Endothelial cell of umbilical vein (primary cell): ENCODE measurements around the gene GP5. TPM values are rescaled to one million over a fixed set of nuclear protein-coding genes. Genes with fewer than 3 reads are reported as not detected.
A peak's percentile ranks its signal among the peaks of the same experiment; 100 is the strongest.

Experiments
- BruUV-seq: library from RNA; stranded (reverse); fragments of 400-500 nt; replicated peaks from 2 replicates; lab custom pipeline; 2021; lab: Mats Ljungman, UMichigan
- CTCF ChIA-PET: fragments of 300-600, 350-600 bp; sonication (Branson Sonifier 250); formaldehyde crosslinking; loops from one replicate; lab custom pipeline; 2021; ENCODE audit warnings: antibody characterized with exemption, inconsistent platforms; lab: Charles Lee
- POLR2A ChIA-PET: fragments of 300-600, 350-600 bp; sonication (Branson Sonifier 250); formaldehyde crosslinking; loops from one replicate; lab custom pipeline; 2021; ENCODE audit warnings: antibody characterized with exemption, inconsistent platforms; lab: Charles Lee
- DNase-seq: peaks from one replicate; pipeline ENCODE4 v3.0.0-alpha.2; 2011; ENCODE audit warnings: low read depth, low spot score
- FAIRE-seq: peaks from 2 replicates; lab custom pipeline; 2011; peaks lifted over from hg19 to GRCh38; lab: Jason Lieb, UNC
- H2AFZ ChIP-seq: 2 replicates; pipeline ENCODE4 v1.6.0; 2012; ENCODE audit warnings: low read depth, low read length, control low read depth, inconsistent platforms
- H3K27ac ChIP-seq: 2 replicates; pipeline ENCODE4 v1.5.1; 2011; ENCODE audit warnings: low read depth, mild to moderate bottlenecking, control low read depth, low read length, moderate library complexity; ENCODE audit not compliant: insufficient read depth
- H3K27me3 ChIP-seq, 2 experiments: 2 replicates each; pipeline versions ENCODE4 v1.6.0 to v1.6.1; 2011; ENCODE audit warnings: low read length in 2 of 2, mixed read lengths in 1 of 2; ENCODE audit not compliant: control insufficient read depth in 2 of 2, insufficient read depth in 2 of 2
- H3K36me3 ChIP-seq, 2 experiments: 2 replicates in 1 of 2; 3 replicates in 1 of 2; pipeline ENCODE4 v1.5.1; 2011; ENCODE audit warnings: low read length in 2 of 2, mild to moderate bottlenecking in 1 of 2, moderate library complexity in 1 of 2; ENCODE audit not compliant: control insufficient read depth in 2 of 2, insufficient read depth in 2 of 2; ENCODE audit errors: extremely low read depth in 1 of 2
- H3K4me1 ChIP-seq: 3 replicates; pipeline ENCODE4 v1.5.1; 2011; ENCODE audit warnings: mild to moderate bottlenecking, low read length; ENCODE audit not compliant: control insufficient read depth, insufficient read depth; ENCODE audit errors: extremely low read depth
- H3K4me2 ChIP-seq: 2 replicates; pipeline ENCODE4 v1.6.1; 2011; ENCODE audit warnings: low read length, control low read depth, mixed read lengths; ENCODE audit not compliant: insufficient read depth
- H3K4me3 ChIP-seq, 3 experiments: fragments of 200-600 bp in 1 of 3; sonication (generic), shearing (Covaris generic) in 1 of 3; replicated peaks in 1 of 3; 2 replicates each; pipeline ENCODE4 v1.5.1; 2011 to 2016; ENCODE audit warnings: control low read depth in 3 of 3, low read length in 3 of 3, mild to moderate bottlenecking in 2 of 3, inconsistent platforms in 1 of 3, low read depth in 1 of 3, moderate library complexity in 1 of 3; ENCODE audit not compliant: insufficient read depth in 1 of 3
- H3K79me2 ChIP-seq: 2 replicates; pipeline ENCODE4 v1.6.0; 2012; ENCODE audit warnings: low read length, inconsistent platforms; ENCODE audit not compliant: control insufficient read depth, insufficient read depth
- H3K9ac ChIP-seq: replicated peaks from 2 replicates; pipeline ENCODE3; 2011; ENCODE audit warnings: low read length, control low read depth; ENCODE audit not compliant: insufficient read depth; ENCODE audit errors: extremely low read depth
- H3K9me1 ChIP-seq: replicated peaks from 3 replicates; pipeline ENCODE4 v1.6.0; 2011; ENCODE audit warnings: mild to moderate bottlenecking, low read length; ENCODE audit not compliant: control insufficient read depth, insufficient read depth; ENCODE audit errors: extremely low read depth
- H3K9me3 ChIP-seq: replicated peaks from 2 replicates; pipeline ENCODE4 v1.5.1; 2012; ENCODE audit warnings: low read length, inconsistent platforms; ENCODE audit not compliant: control insufficient read depth, insufficient read depth
- H4K20me1 ChIP-seq: replicated peaks from 2 replicates; pipeline ENCODE3; 2011; ENCODE audit warnings: mild to moderate bottlenecking, low read length; ENCODE audit not compliant: control insufficient read depth, insufficient read depth; ENCODE audit errors: extremely low read depth
- EZH2 ChIP-seq: IDR thresholded peaks from 2 replicates; pipeline ENCODE4 v1.6.1; 2012; ENCODE audit warnings: borderline replicate concordance, low read depth, mild to moderate bottlenecking, moderate library complexity, low read length, inconsistent platforms; ENCODE audit not compliant: severe bottlenecking
- FOS ChIP-seq: IDR thresholded peaks from 2 replicates; pipeline ENCODE4 v1.6.1; 2011; ENCODE audit warnings: mild to moderate bottlenecking, low read length, moderate library complexity, borderline replicate concordance; ENCODE audit not compliant: insufficient read depth
- GATA2 ChIP-seq: IDR thresholded peaks from 2 replicates; pipeline ENCODE4 v1.7.0; 2011; ENCODE audit warnings: low read depth, mild to moderate bottlenecking, moderate library complexity, mixed read lengths, low read length; ENCODE audit not compliant: insufficient read length, insufficient read depth
- JUN ChIP-seq: IDR thresholded peaks from 2 replicates; pipeline ENCODE4 v1.6.1; 2011; ENCODE audit warnings: borderline replicate concordance, low read depth; ENCODE audit not compliant: insufficient read length, insufficient read depth
- MYC ChIP-seq: IDR thresholded peaks from one replicate; pipeline ENCODE4 v1.6.1; 2011; ENCODE audit warnings: mild to moderate bottlenecking, low read depth, low read length
- POLR2A ChIP-seq: IDR thresholded peaks from 2 replicates; pipeline ENCODE4 v1.6.1; 2012; ENCODE audit warnings: low read depth, mild to moderate bottlenecking, control low read depth, low read length
- POLR2AphosphoS5 ChIP-seq: IDR thresholded peaks from 2 replicates; pipeline ENCODE4 v1.6.1; 2012; ENCODE audit warnings: low read depth, mild to moderate bottlenecking, control low read depth, low read length, moderate library complexity; ENCODE audit not compliant: insufficient read depth
- dilution Hi-C: fragments of 300-500 bp; cut with MboI; formaldehyde crosslinking; loops from one replicate; pipeline ENCODE4 v1.15.0; 2019; ENCODE audit warnings: low sequenced_read_pairs; ENCODE audit not compliant: extremely low pct_ligation_motif_present
- intact Hi-C: fragments of 100-400 bp; cut with micrococcal nuclease; formaldehyde crosslinking; loops from one replicate; pipeline ENCODE4 v1.10.0; 2022
- polyA plus RNA-seq, 4 experiments: library from polyadenylated mRNA; depleted of rRNA in 3 of 4; stranded (reverse) in 3 of 4; unstranded in 1 of 4; fragments of >200 nt; gene quantifications; 2 replicates each; pipeline versions ENCODE4 v1.2.1 to v1.2.3, GENCODE V29; 2011 to 2012; ENCODE audit warnings: missing spikeins in 1 of 4
- total RNA-seq: library from RNA; stranded (reverse); gene quantifications from 2 replicates; pipeline ENCODE4 v1.2.3, GENCODE V29; 2021
- TF ChIP-seq, protein P1 (sequence below): IDR thresholded peaks from 2 replicates; pipeline ENCODE4 v1.6.1; 2011; ENCODE audit not compliant: insufficient read depth, insufficient read length
- TF ChIP-seq, protein P2 (sequence below), 2 donors: IDR thresholded peaks; 1 replicate in 1 of 2; 2 replicates in 1 of 2; pipeline ENCODE4 v1.5.1; 2011; ENCODE audit warnings: low read length in 2 of 2, mild to moderate bottlenecking in 2 of 2, moderate library complexity in 2 of 2, control low read depth in 1 of 2, inconsistent platforms in 1 of 2, low read depth in 1 of 2; ENCODE audit not compliant: insufficient read depth in 1 of 2; ENCODE audit errors: extremely low read depth in 1 of 2

Gene GP5
- total and polyA plus RNA-seq, 2 donors (not counting 3 experiments of a cell fraction or from before 2014, with no cell fraction given): 0.06 to 0.11 TPM

DNA sequence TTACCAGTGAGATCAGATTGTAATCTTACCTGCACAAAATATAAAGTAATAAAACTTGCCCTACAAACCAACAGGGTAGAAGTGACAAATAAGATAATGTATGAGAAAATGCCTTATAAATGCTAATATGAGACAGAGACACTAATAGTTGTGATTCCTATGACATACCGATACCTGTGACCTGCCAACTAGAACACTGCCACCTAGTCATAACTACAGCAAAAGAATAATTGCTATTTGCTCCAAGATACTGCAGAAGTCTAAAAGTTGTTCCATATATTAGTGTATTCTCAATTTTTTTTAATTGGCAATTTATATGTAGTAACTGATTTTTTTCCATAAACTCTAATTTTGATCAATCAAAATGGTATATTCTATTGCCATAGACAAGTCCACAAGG is 25.3 kb upstream of the GP5 start:
- BruUV-seq: no TSS peak
- TF ChIP-seq JUN: no peak
- no peak for TF ChIP-seq POLR2AphosphoS5
- TF ChIP-seq, protein P1, sequence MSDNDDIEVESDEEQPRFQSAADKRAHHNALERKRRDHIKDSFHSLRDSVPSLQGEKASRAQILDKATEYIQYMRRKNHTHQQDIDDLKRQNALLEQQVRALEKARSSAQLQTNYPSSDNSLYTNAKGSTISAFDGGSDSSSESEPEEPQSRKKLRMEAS: no peak
- TF ChIP-seq, protein P2, sequence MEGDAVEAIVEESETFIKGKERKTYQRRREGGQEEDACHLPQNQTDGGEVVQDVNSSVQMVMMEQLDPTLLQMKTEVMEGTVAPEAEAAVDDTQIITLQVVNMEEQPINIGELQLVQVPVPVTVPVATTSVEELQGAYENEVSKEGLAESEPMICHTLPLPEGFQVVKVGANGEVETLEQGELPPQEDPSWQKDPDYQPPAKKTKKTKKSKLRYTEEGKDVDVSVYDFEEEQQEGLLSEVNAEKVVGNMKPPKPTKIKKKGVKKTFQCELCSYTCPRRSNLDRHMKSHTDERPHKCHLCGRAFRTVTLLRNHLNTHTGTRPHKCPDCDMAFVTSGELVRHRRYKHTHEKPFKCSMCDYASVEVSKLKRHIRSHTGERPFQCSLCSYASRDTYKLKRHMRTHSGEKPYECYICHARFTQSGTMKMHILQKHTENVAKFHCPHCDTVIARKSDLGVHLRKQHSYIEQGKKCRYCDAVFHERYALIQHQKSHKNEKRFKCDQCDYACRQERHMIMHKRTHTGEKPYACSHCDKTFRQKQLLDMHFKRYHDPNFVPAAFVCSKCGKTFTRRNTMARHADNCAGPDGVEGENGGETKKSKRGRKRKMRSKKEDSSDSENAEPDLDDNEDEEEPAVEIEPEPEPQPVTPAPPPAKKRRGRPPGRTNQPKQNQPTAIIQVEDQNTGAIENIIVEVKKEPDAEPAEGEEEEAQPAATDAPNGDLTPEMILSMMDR (IDR thresholded peaks at IDR 0.05; ENCODE audit: extremely low read depth in 1 of 2, insufficient read depth in 1 of 2, low read depth in 1 of 2, low read length in 2 of 2): no peak
- TF ChIP-seq POLR2A: no peak
- H3K27me3 ChIP-seq: no peaks in the 10 kb centered on the region
- H3K4me3 ChIP-seq: no peak overlapping the region
- dilution Hi-C loops: no loop called here
- no peak overlapping the region for H3K4me2 ChIP-seq
- DNase-seq (no peak), FAIRE-seq (no peak)
- H3K9me1 ChIP-seq: no peaks in the 10 kb centered on the region
- peaks cover 29% of the 10 kb centered on the region for H3K4me1 ChIP-seq
- POLR2A ChIA-PET: no interaction called here
- no peak overlapping the region for H2AFZ ChIP-seq
- intact Hi-C loops: no loop called here
- no peaks in the 10 kb centered on the region for H4K20me1 ChIP-seq
- peaks cover 2% of the 10 kb centered on the region for H3K79me2 ChIP-seq
- H3K9me3 ChIP-seq: no peaks in the 10 kb centered on the region
- peak overlapping the region; percentile 73 for H3K27ac ChIP-seq
- peaks cover 2 to 10% of the 10 kb centered on the region in 2 experiments for H3K36me3 ChIP-seq
- CTCF ChIA-PET: interaction anchor here (1.0 kb wide), 1 partner anchor 170 kb away, joined by 3 read pairs; no protein-coding TSS in a partner anchor
- H3K9ac ChIP-seq: no peak overlapping the region

DNA sequence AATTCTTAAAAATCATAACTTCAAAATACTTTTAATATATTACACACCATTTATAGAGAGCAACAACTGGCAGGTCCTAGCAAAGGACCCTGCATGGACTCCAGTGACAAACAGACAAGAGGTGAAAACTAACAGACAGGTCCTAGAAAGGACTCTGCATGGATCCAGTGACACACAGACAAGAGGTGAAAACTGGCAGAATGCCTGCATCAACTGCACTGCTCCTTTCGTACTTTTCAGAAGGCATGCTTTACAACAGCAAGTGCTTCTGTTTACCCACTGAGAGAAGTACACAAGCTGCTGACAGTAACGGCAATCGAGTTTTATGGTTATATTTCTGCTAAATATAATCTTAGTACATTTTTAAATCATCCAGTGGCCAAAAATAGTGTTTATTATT is 24.3 kb upstream of the GP5 start:
- Histone ChIP-seq H3K9me1 (no peaks in the 10 kb centered on the region), H3K27ac (no peak overlapping the region), H3K9me3 (no peaks in the 10 kb centered on the region), H3K9ac (no peak overlapping the region), H3K36me3 (peaks cover 0 to 9% of the 10 kb centered on the region in 2 experiments), H3K79me2 (peaks cover 2% of the 10 kb centered on the region), H3K4me2 (no peak overlapping the region), H2AFZ (no peak overlapping the region), H4K20me1 (no peaks in the 10 kb centered on the region), H3K4me3 (no peak overlapping the region), H3K27me3 (no peaks in the 10 kb centered on the region), H3K4me1 (peaks cover 29% of the 10 kb centered on the region)
- intact Hi-C loops (no loop called here), dilution Hi-C loops (no loop called here)
- CTCF ChIA-PET: no interaction called here
- TF ChIP-seq FOS: no peak
- no peak for TF ChIP-seq POLR2A
- TF ChIP-seq, protein P2 (IDR thresholded peaks at IDR 0.05; ENCODE audit: extremely low read depth in 1 of 2, insufficient read depth in 1 of 2, low read depth in 1 of 2, low read length in 2 of 2): no peak
- no peak for TF ChIP-seq MYC
- no peak for TF ChIP-seq POLR2AphosphoS5
- no peak for TF ChIP-seq JUN
- TF ChIP-seq GATA2: no peak
- TF ChIP-seq, protein P1: no peak
- TF ChIP-seq EZH2: no peak
- DNase-seq: no peak
- no TSS peak for BruUV-seq
- no peak for FAIRE-seq
- POLR2A ChIA-PET: no interaction called here
